Neuron (in vitro differentiated cells): ENCODE measurements around the gene ARHGEF7.

Experiments used
- H2AFZ ChIP-seq: one replicate; pipeline ENCODE4 v1.6.1; 2013; ENCODE audit warnings: low read depth, mild to moderate bottlenecking, inconsistent platforms, low read length, moderate library complexity
- H3K27me3 ChIP-seq: one replicate; pipeline ENCODE4 v1.6.1; 2013; ENCODE audit warnings: low read length; ENCODE audit not compliant: insufficient read depth
- H3K36me3 ChIP-seq: one replicate; pipeline ENCODE4 v1.6.1; 2013; ENCODE audit warnings: low read length; ENCODE audit not compliant: insufficient read depth
- H3K4me1 ChIP-seq: one replicate; pipeline ENCODE4 v1.6.1; 2013; ENCODE audit warnings: low read length; ENCODE audit not compliant: insufficient read depth
- H3K4me3 ChIP-seq: 2 replicates; pipeline ENCODE4 v1.5.1; 2013; ENCODE audit warnings: mild to moderate bottlenecking, low read length, moderate library complexity
- H3K9me3 ChIP-seq: one replicate; pipeline ENCODE4 v1.6.1; 2013; ENCODE audit warnings: low read length

The ARHGEF7 gene

DNA sequence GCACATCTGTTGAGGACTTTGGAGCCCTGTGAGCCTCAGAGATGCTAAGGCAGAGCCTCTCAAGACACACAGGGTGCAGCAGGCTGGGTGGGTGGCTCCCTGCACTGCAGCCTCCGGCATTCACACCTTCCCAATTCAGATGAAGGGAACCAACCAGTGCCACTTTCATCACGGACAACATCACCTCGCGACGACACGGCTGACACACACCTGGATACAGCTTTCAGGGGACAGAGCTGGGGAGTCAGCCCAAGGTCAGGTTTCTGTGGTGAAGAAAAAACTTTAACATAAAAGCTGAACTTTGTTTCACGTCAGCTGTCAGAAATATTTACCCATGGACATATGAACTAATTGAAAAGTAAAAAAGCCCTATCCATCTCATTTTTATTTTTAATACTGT is 24.9 kb upstream of the ARHGEF7 start:
- Histone ChIP-seq H3K27me3 (peaks cover 13% of the 10 kb centered on the region), H2AFZ (no peak overlapping the region), H3K4me1 (no peaks in the 10 kb centered on the region), H3K9me3 (no peaks in the 10 kb centered on the region), H3K4me3 (no peak overlapping the region), H3K36me3 (no peaks in the 10 kb centered on the region)

DNA sequence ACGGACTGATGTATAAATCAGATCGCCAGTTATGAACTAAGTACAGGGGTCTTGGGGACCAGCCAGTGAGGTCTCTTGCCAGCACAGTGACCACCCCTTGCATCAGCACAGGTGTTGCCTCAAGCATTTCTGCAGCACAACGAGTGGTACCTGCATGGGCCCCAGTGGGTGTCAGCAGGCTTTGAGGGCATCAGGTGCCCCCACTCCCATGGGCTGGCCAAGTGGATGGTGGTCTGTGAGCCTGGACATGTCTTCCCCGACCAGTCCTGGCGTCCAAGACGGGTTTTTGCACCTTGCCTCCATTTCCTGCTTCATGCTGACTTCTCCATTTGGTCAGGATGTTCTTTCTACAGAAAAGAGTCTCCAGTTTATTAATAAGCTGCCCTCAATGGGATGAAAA is 22.4 kb upstream of the ARHGEF7 start:
- no peak overlapping the region for H2AFZ ChIP-seq
- no peak overlapping the region for H3K4me3 ChIP-seq
- H3K36me3 ChIP-seq = no peaks in the 10 kb centered on the region
- no peaks in the 10 kb centered on the region for H3K4me1 ChIP-seq
- peaks cover 13% of the 10 kb centered on the region for H3K27me3 ChIP-seq
- no peaks in the 10 kb centered on the region for H3K9me3 ChIP-seq

DNA sequence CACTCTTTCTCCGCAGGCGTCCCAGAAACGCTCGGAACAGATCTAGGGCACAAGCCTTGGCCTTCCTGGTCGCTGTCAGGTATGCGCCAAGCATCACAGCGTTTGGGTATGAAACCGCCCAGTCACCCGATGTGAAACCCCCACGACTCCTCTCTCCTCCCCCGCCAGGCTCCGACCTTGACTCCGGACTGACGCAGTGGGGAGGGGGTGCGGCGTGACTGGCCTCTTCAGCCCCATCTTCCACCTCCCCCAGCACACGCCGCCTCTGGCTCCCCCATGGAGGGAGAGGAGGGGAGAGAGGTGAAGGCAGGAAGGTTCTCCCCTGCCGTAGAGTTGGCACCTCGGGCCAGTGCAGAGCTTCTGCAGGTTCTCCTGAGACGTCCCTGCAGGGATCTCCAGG is 22.0 kb upstream of the ARHGEF7 start:
- no peak overlapping the region for H2AFZ ChIP-seq
- no peaks in the 10 kb centered on the region for H3K36me3 ChIP-seq
- no peak overlapping the region for H3K4me3 ChIP-seq
- H3K9me3 ChIP-seq = peaks cover 2% of the 10 kb centered on the region
- peaks cover 13% of the 10 kb centered on the region for H3K27me3 ChIP-seq
- H3K4me1 ChIP-seq = no peaks in the 10 kb centered on the region

DNA sequence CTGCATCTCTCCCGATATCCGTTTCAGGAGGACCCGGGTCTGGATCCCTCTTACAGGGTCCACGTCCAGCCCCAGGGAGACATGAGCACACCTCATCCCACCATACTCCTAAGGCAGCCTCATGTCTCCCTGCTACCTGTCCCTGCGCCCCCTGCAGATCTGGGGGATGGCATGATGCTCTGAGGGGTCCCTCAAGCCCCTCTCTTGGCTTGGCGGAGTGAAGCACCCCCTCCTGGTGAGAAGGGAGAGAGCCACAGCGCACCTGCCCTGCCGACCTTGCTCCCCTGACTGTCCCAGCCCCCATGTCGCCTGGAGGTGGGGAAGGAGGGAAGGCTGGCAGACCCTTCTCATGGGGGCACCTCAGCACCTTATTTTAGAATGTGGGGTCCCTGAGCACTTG is 21.5 kb upstream of the ARHGEF7 start:
- Histone ChIP-seq H3K27me3 (peaks cover 13% of the 10 kb centered on the region), H3K9me3 (peaks cover 2% of the 10 kb centered on the region)

DNA sequence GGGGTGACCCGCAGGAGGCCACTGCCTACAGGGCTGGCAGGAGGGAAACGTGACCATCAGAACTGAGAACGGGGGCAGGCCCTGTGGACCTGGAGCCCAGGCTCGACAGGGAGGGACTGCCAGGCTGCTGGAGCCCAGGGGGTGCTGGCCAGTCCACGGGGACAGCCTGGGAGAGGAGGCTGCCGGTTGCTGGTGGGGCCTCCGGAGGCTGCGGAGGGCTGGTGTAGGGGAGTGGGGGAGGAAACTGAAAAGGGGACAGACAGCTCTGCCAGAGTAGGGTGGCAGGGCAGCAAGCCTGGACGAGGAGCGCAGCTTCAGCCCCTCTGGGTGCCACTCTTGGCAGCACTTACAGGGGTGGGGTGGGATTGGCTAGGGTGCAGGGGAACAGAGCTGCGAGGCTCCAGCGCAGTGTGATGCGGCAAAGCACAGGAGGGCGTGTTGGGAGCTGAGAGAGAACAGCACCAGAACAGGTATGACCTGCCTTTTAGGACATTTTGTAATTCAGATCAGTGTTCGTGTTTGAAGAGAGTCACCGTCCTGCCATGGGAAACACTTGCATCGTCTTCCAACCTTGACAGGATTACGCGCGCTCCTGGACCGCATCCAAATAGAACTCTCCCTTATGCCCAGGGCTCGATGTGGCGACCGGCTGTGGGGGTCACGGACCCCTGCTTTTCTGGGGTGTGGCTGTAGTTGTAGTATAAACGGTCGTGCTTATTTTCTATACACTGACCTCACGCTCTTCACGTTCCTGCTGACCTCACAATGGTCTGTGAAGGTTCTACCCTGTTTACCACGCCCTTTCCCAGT is 19.9 kb upstream of the ARHGEF7 start:
- Histone ChIP-seq H3K9me3 (peaks cover 2% of the 10 kb centered on the region), H2AFZ (no peak overlapping the region), H3K27me3 (peaks cover 13% of the 10 kb centered on the region), H3K4me1 (no peaks in the 10 kb centered on the region), H3K4me3 (no peak overlapping the region), H3K36me3 (no peaks in the 10 kb centered on the region)

More for the DNA sequence above, 21.5 kb upstream of the ARHGEF7 start:
- Histone ChIP-seq H3K4me1 (no peaks in the 10 kb centered on the region), H3K36me3 (no peaks in the 10 kb centered on the region), H2AFZ (no peak overlapping the region), H3K4me3 (no peak overlapping the region)

DNA sequence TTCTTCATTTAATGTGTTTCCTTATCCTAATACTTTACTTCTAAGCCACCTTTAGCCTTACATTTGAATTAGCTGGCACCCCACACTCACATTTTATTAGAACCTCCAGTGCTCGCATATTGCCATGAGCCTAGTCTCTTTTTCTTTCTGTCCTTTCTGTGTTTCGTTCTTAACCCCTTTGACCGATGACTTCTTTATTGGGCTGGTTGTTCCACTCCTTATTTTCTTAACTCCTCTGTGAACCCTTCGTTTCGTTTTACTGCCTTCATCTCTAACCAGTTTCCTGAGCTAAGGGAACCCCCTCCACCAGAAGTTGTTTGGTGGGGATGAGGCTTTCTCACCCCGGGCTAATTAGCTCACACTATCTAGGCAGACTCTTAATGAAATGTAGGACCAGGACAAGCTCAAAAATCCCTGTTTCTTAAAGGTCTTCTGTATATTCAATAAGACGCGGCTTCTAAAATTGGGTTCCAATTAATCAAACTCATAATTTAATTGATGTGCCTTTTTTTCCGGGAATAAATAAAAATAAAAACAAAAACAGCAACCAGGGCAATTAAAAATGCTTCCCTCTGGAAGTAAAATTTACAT is 19.1 kb upstream of the ARHGEF7 start:
- no peak overlapping the region for H2AFZ ChIP-seq
- peaks cover 13% of the 10 kb centered on the region for H3K27me3 ChIP-seq
- no peaks in the 10 kb centered on the region for H3K36me3 ChIP-seq
- peaks cover 2% of the 10 kb centered on the region for H3K9me3 ChIP-seq
- H3K4me3 ChIP-seq = no peak overlapping the region
- H3K4me1 ChIP-seq = no peaks in the 10 kb centered on the region

DNA sequence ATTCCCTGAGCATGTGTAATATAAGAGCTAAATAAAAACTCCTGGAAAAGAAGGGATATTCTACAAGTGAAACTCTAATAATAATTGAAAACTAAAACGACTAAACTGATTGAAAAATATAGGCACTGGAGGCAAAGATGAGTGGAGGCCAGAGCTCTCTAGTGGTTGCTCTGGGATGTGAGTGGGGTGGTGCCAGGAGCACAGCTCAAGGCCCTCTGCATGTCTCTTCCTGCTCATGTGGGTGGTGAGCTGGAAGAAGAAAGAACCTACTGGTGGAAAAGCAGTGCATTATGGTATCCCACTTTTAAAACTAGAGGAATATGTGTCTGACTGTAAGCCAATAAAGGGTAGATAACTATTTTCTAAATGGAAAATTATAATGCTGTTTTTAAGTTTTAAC is 15.8 kb upstream of the ARHGEF7 start:
- H2AFZ ChIP-seq = no peak overlapping the region
- H3K9me3 ChIP-seq = peaks cover 2% of the 10 kb centered on the region
- no peaks in the 10 kb centered on the region for H3K27me3 ChIP-seq
- H3K36me3 ChIP-seq = no peaks in the 10 kb centered on the region
- H3K4me1 ChIP-seq = no peaks in the 10 kb centered on the region
- H3K4me3 ChIP-seq = no peak overlapping the region

DNA sequence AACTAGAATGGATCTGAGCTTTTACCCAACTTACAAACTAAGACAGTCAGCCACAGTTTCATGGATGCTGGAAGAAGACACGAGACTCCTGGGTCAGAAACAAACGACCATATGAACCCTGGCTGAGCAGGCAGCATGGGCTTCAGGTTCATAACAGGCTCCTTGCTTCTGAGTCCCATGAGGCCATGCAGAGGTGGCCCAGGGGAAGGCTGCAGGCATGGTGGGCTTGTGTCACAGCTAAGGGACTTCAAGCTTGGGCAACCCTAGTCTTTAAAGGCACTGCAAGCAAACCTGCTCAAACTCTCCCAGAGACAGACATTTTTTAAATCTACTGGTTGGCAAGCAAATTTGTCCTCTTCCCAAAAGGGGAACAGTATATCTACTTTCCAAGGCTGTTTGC is 5.1 kb upstream of the ARHGEF7 start:
- Histone ChIP-seq H3K4me1 (peaks cover 3% of the 10 kb centered on the region), H3K9me3 (peaks cover 2% of the 10 kb centered on the region), H3K4me3 (no peak overlapping the region), H3K27me3 (no peaks in the 10 kb centered on the region), H2AFZ (no peak overlapping the region), H3K36me3 (peaks cover 8% of the 10 kb centered on the region)

DNA sequence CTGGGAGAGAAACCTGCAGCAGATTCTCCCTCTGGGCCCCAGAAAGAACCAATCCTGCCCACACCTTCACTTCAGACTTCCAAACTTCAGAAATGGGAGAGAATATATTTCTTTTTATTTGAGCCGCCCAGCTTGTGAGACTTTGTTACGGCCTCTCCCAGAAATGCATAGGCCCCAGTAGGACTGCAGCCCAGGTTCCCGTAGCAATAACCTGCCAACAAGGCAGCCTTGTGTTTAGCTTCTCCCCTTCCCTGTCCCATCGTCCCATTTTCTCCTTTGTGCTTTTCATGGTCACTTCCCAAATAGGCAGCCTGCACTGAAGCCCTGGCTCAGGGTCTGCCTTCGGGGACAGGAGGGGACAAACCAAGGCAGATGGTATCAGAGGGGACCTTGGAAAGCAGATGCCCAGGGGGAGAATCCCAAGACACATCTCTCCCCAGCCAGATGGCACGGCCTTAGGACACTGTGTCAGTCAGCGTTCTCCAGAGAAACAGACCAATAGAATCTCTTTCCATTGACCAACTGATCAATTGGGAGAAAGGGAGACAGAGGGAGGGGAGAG is 3.7 kb upstream of the ARHGEF7 start:
- H2AFZ ChIP-seq = no peak overlapping the region
- H3K4me3 ChIP-seq = no peak overlapping the region
- H3K36me3 ChIP-seq = peaks cover 8% of the 10 kb centered on the region
- peaks cover 2% of the 10 kb centered on the region for H3K9me3 ChIP-seq
- no peaks in the 10 kb centered on the region for H3K27me3 ChIP-seq
- peaks cover 4% of the 10 kb centered on the region for H3K4me1 ChIP-seq

DNA sequence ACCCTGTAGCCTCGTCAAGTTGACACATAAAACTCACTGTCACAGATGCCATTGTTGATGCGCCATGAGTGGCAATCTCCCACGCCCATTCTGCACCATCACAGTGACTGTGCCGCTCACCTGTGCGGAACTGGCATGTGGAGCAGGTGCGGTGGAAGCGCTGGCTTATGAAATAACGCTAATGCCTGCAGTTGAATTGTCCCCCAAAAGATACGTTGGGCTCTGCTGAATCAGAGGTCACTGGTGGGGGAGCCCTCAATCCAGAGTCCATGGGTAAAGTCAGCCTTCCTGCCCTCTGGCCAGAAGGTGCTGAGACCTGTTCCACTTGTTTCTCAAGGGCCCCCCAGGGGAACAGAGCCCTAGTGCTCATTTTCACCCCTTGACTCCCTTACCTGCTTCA is 2.9 kb upstream of the ARHGEF7 start:
- Histone ChIP-seq H3K4me1 (peaks cover 11% of the 10 kb centered on the region), H3K36me3 (peaks cover 8% of the 10 kb centered on the region), H2AFZ (no peak overlapping the region), H3K9me3 (peaks cover 2% of the 10 kb centered on the region), H3K4me3 (no peak overlapping the region), H3K27me3 (no peaks in the 10 kb centered on the region)

DNA sequence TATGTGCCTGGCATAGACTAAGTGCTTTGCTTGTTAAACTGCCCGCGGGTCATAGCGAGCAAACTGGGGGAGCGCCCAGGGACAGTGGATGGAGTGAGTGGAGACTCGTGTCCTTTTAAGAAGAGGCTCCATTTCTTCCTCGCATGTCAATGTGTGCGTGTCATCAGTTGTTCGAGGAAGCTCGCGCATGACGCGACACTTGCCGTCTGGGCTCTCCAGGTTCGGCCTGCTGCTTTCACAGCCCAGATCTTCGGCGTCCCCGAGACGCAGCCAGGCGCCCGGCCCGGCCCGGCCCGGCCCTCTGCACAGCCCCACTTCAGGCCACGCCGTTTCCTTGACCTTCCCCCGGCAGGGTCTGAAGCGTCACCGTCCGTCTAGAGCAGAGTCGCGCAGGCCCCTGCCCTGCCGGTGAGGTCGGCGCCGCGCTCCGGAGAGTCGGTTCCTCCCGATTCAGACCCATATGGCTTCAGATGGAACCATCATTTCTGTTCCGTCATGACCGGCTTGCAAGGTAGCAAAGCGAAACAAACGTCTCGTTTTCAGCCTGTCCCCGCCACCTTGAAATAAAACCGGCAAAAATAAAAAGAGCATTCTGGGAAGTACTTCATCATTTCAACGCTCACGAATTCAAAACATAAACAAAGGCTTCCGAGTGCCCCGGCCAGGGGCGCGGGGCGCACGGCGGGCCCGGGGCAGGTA is 599 bp upstream of the ARHGEF7 start:
- H3K36me3 ChIP-seq = peaks cover 19% of the 10 kb centered on the region
- peak overlapping the region; percentile 23 for H3K4me3 ChIP-seq
- no peaks in the 10 kb centered on the region for H3K9me3 ChIP-seq
- H2AFZ ChIP-seq = no peak overlapping the region
- no peaks in the 10 kb centered on the region for H3K27me3 ChIP-seq
- peaks cover 13% of the 10 kb centered on the region for H3K4me1 ChIP-seq

DNA sequence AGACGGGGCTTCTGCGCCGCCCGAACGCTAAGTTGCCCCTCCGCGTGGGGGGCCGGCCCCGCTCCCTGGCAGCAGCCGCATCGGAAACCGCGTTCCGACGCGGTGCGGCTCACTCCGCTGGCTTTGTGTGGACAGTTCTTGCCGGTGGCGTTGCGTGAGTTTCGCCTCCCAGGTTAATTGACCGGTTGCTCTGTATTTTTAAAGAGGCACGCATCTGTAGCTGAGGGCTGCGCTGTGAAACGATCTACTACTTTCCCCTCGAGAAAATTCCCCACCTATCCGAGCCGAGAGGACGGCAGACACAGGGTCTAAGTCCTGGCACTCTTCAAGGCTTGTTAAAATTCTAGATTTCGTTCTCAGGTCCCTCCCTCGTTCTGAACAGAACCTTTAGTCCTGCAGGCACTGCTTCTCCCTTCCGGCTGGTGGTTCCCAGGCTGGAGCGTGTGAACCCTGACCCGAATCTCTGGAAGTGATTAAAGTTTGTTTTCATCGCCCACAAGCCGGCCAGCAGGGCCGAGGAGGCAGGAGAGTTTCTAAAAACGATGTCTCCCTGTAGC is 933 bp downstream of the ARHGEF7 start:
- Histone ChIP-seq H3K9me3 (no peaks in the 10 kb centered on the region), H3K27me3 (no peaks in the 10 kb centered on the region), H3K4me3 (peak overlapping the region; percentile 71), H3K36me3 (peaks cover 28% of the 10 kb centered on the region), H2AFZ (peak overlapping the region; percentile 71), H3K4me1 (peaks cover 13% of the 10 kb centered on the region)

DNA sequence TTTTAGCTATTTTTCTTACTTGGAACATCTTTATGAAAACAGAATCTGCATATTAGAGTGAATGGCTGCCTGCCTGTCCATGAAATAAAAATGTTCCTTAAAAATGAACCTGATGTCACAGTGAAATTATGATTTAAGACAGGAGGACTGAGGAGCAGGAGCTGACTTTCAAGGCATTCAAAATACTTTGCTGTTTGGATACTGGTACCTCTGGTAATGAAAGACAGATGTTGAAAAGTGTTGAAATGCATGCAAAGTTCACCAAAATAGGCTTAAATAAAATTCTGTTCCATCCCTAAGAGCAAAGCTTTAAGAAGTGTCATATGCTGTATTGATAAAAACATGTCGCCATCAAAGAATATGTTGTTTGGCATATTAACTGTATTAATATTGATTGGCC is 1.7 kb downstream of the ARHGEF7 start:
- Histone ChIP-seq H3K4me1 (peaks cover 13% of the 10 kb centered on the region), H3K36me3 (peaks cover 28% of the 10 kb centered on the region), H3K4me3 (peak overlapping the region; percentile 71), H3K27me3 (no peaks in the 10 kb centered on the region), H2AFZ (no peak overlapping the region), H3K9me3 (no peaks in the 10 kb centered on the region)
